HG03558 (cell line): ENCODE data around the gene PRKCZ.

Experiments used
- ATAC-seq: cut with Tn5 transposase; IDR thresholded peaks from one replicate; pipeline ENCODE4 v1.9.1; 2021; ENCODE audit warnings: moderate number of reproducible peaks; ENCODE audit not compliant: unreplicated experiment; ENCODE audit errors: extremely low read depth

PRKCZ gene

DNA sequence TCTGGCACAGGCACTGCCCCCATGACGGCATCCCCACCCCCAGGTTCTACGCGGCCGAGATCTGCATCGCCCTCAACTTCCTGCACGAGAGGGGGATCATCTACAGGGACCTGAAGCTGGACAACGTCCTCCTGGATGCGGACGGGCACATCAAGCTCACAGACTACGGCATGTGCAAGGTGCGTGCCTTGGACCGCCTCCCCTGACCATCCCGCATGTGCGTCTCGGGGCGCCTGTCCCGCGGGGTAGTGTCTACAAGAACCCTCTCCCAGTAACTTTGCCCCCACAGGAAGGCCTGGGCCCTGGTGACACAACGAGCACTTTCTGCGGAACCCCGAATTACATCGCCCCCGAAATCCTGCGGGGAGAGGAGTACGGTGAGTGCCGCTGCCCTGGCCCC is 121.8 kb downstream of the PRKCZ start:
- ATAC-seq = no peak

- no peak for ATAC-seq
These were observed 122.4 kb downstream of the PRKCZ start for GRCh38 chr1:2172551-2173146.

GRCh38 chr1:2173546-2174347 is 123.5 kb downstream of the PRKCZ start:
- ATAC-seq = no peak

DNA sequence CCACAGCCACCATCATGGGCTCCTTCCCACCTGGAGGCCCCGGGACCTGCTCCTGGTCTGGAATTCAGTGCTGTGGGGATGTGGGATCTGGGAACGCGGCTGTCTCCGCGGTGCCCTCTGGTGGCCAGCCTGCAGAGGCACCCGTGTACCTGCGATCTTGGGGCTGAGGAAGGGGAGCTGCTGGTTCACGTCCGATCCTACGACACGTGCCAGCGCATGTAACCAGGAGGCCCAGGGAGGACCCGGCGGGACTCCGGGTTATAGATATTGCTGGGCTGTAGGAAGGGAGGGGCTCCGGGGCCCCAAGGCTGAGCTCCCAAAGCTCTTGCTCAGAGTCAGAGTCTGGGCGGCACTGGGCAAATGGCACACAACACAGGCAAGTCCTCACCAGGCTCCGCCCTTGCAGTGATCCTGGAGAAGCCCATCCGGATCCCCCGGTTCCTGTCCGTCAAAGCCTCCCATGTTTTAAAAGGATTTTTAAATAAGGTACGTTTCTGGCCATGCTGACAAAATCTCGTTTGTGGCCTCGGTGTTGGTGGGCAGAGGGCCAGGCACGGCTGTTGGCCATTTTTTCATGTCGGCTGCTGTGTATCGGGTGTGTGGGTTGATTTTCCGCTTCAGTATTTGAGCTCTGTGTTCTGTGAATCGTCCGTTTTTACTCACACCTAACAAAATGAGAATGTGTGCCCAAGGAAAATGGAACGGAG is 124.3 kb downstream of the PRKCZ start:
- no peak for ATAC-seq

DNA sequence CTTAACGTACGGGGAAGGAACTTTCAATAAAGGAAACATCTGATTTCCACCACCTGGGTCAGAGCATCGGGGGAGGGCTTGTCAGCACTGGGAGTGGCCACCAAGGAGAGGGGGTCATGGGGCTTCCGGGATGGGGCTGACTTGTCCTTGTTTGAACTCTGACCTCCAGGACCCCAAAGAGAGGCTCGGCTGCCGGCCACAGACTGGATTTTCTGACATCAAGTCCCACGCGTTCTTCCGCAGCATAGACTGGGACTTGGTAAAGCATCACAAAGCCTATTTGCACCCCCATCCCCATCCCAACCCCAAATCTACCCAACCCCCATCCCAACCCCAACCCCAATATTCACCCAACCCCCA is 124.8 kb downstream of the PRKCZ start:
- ATAC-seq = no peak

DNA sequence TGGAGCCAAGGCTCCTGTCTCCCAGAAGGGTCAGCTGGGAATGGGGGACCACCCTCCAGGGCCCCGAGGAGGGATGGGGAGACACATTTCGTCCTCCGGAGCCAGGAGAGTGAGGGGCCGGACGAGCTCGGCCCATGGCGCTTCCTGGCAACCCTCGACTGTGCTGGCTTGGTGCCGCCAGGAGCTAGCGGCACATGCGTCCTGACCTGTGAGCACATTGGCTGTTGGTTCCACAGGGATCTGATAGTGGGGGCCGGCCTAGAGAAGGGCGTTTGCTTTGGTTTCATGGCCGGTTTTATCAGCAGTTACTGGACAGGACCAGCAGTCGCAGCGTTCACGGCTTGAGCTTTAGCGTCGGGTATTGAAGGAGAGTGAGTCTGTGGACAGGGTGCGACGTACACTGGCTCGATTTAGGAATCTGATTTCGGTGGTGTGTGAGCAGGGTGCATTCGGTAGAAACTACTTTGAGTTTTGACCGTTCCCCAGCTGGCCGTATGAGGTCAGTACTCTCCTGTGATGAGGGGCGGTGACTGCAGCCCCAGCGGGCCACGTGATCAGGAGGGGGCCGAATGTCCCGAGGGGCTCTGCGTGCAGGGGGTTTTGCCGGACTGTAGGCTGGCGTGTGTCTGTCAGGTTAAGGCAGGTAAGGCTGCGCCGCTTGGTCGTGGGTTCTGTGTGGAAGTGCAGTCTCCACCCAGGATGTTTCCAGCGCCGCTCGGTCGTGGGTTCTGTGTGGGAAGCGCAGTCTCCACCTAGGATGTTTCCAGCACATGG is 125.7 kb downstream of the PRKCZ start:
- no peak for ATAC-seq

- no peak for ATAC-seq
These were observed 126.4 kb downstream of the PRKCZ start for GRCh38 chr1:2176615-2177014.

- no peak for ATAC-seq
These were observed 127.3 kb downstream of the PRKCZ start for GRCh38 chr1:2177541-2177940.

- no peak for ATAC-seq
These were observed 127.8 kb downstream of the PRKCZ start for GRCh38 chr1:2177946-2178538.

DNA sequence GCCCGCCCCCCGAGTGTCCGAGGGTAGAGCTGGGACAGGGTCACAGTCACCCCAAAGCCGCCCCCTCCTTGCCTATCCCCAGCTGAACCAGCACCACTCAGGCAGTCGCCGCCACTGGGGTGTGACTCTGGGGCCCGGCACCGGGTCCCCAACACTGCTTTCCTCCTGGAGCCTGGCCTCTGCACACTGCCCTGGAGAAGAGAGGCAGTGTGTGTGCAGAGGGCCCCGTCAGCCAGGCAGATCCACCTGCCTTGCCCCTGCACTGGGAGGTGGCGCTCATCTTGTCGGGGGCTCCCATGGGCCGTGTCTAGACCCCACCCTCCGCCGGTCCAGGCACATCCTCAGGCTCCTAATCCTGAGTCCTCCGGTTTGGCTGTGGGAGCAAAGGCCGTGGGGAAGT is 128.7 kb downstream of the PRKCZ start:
- no peak for ATAC-seq

DNA sequence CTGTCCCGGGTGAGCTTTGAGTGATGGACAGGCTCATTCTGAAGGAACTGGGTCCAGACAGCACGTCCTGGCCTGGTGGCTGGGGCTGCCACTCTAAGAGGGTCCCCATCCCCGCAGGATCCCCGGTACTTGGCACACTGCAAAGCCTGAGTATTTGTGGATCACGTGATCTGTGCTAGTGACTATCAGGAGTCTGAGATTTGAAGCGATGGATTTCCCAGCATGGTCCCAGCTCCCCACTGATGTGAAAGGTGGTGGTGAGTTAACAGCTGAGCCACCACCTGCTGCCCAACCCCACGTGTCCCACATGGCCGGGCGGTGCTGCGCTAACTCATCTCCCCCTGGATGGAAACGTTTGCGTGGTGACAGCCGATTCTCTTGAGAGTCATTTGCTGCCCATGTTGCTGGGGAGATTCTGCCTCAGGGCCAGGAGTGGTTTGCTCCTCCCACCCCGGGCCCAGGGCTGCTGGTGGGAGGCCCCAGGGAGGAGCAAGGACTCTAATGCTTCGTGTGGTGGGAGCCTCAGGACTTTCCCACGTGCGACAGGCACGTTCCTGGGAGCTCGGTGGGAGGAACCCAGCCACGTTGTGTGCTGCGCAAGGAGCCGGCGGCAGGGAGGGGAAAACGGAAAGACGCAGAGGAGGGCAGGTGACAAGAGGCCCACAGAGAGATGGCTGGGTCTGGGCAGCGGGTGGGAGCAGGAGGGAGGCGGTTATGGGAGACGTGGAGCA is 129.2 kb downstream of the PRKCZ start:
- ATAC-seq = no peak

- ATAC-seq = no peak
These were observed 130.4 kb downstream of the PRKCZ start for GRCh38 chr1:2180297-2181245.

DNA sequence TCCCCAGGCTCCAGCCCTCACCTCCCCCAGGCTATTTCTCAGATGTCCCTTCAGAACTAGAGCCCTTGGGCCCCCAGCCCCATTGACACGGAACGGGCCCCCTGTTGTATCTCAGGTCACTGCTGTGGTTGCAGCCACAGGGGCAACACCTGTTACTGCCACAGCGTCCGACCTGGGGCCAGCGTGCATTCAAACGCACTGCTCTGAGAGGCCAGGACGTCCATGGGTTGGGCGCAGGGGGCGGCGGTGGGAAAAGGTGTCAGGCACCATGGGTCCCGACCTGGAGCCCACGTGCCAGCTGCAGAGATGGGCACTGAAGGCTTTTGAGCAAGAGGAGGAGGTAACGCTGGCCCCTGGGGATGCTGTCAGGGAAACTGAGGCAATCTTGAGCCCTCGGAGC is 131.1 kb downstream of the PRKCZ start:
- ATAC-seq = no peak

DNA sequence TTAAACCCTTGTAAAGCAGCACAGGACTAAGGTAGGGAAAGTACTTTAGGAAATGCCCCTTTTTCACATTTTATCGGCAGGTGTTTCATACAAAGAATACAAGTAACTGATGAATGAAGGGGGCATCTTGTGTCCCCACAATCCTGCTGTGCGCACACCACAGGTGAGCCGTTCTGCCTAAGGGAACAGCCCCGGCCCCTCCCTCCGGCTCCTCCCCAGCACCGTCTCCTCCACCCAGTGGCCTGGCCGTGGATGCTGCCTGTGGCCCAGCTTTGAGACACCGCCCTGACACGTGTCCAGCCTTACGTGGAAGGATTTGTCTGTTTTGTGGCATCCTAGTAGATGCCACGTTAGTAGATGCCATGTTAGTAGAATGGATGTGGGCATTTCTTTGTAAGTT is 131.5 kb downstream of the PRKCZ start:
- no peak for ATAC-seq

DNA sequence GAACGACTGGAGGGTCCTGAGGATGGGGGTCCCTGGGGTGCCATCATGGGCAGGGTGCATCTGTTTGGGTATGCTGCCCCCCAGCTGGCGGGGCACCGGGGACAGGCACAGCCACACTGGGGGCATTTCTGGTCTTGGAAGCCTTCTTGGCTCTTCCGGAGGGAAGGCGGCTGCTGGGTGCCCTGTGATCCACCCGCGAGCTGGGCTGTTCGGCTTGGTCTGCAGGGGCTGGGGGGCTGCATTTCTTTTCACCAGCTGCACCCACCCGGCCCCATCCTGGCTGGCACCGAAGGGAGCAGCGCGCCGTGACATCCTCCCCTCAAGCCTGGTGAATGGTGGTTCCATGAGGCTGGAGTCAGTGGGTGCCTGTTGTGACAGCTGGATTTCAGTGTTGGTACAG is 132.2 kb downstream of the PRKCZ start:
- ATAC-seq = no peak

DNA sequence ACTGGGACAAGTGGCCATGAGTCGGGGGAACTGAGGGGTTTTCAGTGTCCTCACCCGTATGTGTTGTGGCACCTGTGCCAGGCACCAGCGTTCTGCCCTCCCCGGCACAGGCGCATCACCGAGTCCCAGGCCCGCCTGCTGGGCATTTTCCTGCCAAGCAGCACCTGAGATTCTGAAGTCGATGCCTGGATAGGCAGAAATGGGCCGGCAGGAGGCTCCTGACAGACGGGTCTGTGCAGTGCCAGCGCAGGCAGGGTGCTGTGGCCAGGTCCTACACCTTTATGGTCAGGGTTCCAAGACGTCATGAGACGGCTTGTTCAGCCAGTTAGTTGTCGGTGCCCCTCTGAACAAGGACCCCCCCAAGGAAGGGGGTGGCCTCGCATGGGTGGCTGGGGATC is 133.7 kb downstream of the PRKCZ start:
- no peak for ATAC-seq

DNA sequence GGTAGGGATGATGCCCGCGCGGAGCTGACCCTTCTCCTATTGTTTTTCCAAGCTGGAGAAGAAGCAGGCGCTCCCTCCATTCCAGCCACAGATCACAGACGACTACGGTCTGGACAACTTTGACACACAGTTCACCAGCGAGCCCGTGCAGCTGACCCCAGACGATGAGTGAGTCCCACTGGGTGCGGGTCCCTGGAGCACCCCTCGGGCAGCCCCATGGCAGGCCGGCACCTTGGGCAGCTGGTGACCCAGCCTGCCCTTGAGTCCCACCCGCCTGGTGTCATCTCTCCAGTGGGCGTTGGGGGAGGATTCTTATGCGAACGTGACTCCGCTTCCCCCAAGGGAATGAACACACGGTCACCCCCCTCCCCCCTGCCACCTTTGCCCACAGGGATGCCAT is 134.3 kb downstream of the PRKCZ start:
- ATAC-seq = no peak

DNA sequence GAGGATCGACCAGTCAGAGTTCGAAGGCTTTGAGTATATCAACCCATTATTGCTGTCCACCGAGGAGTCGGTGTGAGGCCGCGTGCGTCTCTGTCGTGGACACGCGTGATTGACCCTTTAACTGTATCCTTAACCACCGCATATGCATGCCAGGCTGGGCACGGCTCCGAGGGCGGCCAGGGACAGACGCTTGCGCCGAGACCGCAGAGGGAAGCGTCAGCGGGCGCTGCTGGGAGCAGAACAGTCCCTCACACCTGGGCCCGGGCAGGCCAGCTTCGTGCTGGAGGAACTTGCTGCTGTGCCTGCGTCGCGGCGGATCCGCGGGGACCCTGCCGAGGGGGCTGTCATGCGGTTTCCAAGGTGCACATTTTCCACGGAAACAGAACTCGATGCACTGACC is 134.7 kb downstream of the PRKCZ start:
- ATAC-seq = no peak
